SK-N-SH treated with all-trans-retinoic acid at 6 μM for 48 hours (cell line): ENCODE results near the gene PTGIS.

Source experiments
- ARNTL ChIP-seq: fragments of 450-650 bp; formaldehyde crosslinking; IDR thresholded peaks from 2 replicates; pipeline ENCODE4 v1.5.0; 2020; ENCODE audit warnings: low read depth, mild to moderate bottlenecking, moderate library complexity, borderline replicate concordance
- CSDC2 ChIP-seq: fragments of 250-450 bp; sonication (Bioruptor Pico); IDR thresholded peaks from 2 replicates; pipeline ENCODE4 v1.5.0; 2020; ENCODE audit warnings: mild to moderate bottlenecking, moderate library complexity
- GLIS3 ChIP-seq: fragments of 250-450 bp; sonication (Bioruptor Pico); IDR thresholded peaks from 2 replicates; pipeline ENCODE4 v1.5.0; 2020; ENCODE audit warnings: mild to moderate bottlenecking, moderate library complexity
- ISL1 ChIP-seq: fragments of 250-450 bp; sonication (Bioruptor Pico); IDR thresholded peaks from 2 replicates; pipeline ENCODE4 v2.1.2; 2022; ENCODE audit warnings: mild to moderate bottlenecking, moderate library complexity
- OSR1 ChIP-seq: fragments of 250-450 bp; sonication (Bioruptor Pico); IDR thresholded peaks from 2 replicates; pipeline ENCODE4 v1.8.0; 2022; ENCODE audit warnings: moderate library complexity, mild to moderate bottlenecking, inconsistent platforms
- PATZ1 ChIP-seq: fragments of 250-450 bp; sonication (Bioruptor Pico); IDR thresholded peaks from 2 replicates; pipeline ENCODE4 v1.8.0; 2020; ENCODE audit warnings: mild to moderate bottlenecking, moderate library complexity, borderline replicate concordance
- TCF4 ChIP-seq: fragments of 250-450 bp; sonication (Bioruptor Pico); IDR thresholded peaks from 2 replicates; pipeline ENCODE4 v1.8.0; 2021; ENCODE audit warnings: mild to moderate bottlenecking, moderate library complexity, borderline replicate concordance
- ZFP30 ChIP-seq: fragments of 450-650 bp; formaldehyde crosslinking; IDR thresholded peaks from 2 replicates; pipeline ENCODE4 v1.5.0; 2022; ENCODE audit warnings: mild to moderate bottlenecking, moderate library complexity
- ZNF70 ChIP-seq: fragments of 450-650 bp; formaldehyde crosslinking; IDR thresholded peaks from 2 replicates; pipeline ENCODE4 v1.5.0; 2020; ENCODE audit warnings: mild to moderate bottlenecking, moderate library complexity
- ZNF8 ChIP-seq: fragments of 450-650 bp; formaldehyde crosslinking; IDR thresholded peaks from 2 replicates; pipeline ENCODE4 v1.5.0; 2020; ENCODE audit warnings: mild to moderate bottlenecking, moderate library complexity

DNA sequence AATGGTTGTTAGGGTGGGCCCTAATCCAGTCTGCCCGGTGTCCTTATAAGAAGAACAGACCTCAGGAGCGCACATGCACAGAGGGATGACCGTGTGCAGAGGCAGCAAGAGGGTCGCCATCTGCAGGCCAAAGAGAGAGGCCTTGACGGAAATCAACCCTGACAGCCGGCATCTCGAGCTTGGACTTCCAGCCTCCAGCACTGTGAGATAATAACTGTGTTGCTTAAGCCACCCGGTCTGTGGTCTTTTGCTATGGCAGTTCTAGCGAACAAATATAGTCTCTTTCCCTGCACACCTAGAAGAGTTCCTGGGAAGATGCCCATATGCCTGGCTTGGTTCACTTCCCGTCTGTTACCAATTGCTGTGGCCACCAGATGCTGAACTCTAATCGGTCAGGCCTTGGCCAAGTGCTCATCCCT lies 35.3 kb upstream of the PTGIS start:
- no peak for TF ChIP-seq ZFP30
- TF ChIP-seq GLIS3: no peak
- TF ChIP-seq CSDC2 (CRISPR knock-in tag): no peak
- TF ChIP-seq OSR1 (CRISPR knock-in tag): no peak
- no peak for TF ChIP-seq TCF4 (CRISPR knock-in tag)
- no peak for TF ChIP-seq ARNTL (CRISPR knock-in tag)
- no peak for TF ChIP-seq ISL1 (CRISPR knock-in tag)
- no peak for TF ChIP-seq ZNF8 (CRISPR knock-in tag)
- no peak for TF ChIP-seq ZNF70
- no peak for TF ChIP-seq PATZ1
